Muscle layer of duodenum (tissue), 2 donors: ENCODE results near the gene LMX1B.
"Not testable (repeated sequence)": the region's sequence is repeated elsewhere in the genome, so short reads cannot be mapped to it uniquely, and the experiment has no call there.

Experiments
- H3K27ac ChIP-seq: one replicate; pipeline ENCODE4 v1.7.0; 2013; ENCODE audit warnings: mild to moderate bottlenecking, low read length
- H3K27me3 ChIP-seq: one replicate; pipeline ENCODE4 v1.7.0; 2013; ENCODE audit warnings: low read depth, mild to moderate bottlenecking, control low read depth, low read length
- H3K36me3 ChIP-seq, 2 donors: one replicate each; pipeline ENCODE4 v1.7.0; 2013; ENCODE audit warnings: low read length in 2 of 2, control low read depth in 1 of 2, mild to moderate bottlenecking in 1 of 2; ENCODE audit not compliant: insufficient read depth in 2 of 2, control insufficient read depth in 1 of 2
- H3K4me1 ChIP-seq, 2 donors: one replicate each; pipeline ENCODE4 v1.7.0; 2013; ENCODE audit warnings: low read length in 2 of 2, mild to moderate bottlenecking in 2 of 2, control low read depth in 1 of 2, moderate library complexity in 1 of 2; ENCODE audit not compliant: insufficient read depth in 2 of 2, control insufficient read depth in 1 of 2
- H3K4me3 ChIP-seq, 2 donors: one replicate each; pipeline ENCODE4 v1.7.0; 2013; ENCODE audit warnings: low read length in 2 of 2, low read depth in 1 of 2, mild to moderate bottlenecking in 1 of 2
- H3K9me3 ChIP-seq, 2 donors: one replicate each; pipeline ENCODE4 v1.7.0; 2013; ENCODE audit warnings: low read length in 2 of 2, control low read depth in 1 of 2, mild to moderate bottlenecking in 1 of 2; ENCODE audit not compliant: control insufficient read depth in 1 of 2
- donor health status: healthy.

The LMX1B gene

DNA sequence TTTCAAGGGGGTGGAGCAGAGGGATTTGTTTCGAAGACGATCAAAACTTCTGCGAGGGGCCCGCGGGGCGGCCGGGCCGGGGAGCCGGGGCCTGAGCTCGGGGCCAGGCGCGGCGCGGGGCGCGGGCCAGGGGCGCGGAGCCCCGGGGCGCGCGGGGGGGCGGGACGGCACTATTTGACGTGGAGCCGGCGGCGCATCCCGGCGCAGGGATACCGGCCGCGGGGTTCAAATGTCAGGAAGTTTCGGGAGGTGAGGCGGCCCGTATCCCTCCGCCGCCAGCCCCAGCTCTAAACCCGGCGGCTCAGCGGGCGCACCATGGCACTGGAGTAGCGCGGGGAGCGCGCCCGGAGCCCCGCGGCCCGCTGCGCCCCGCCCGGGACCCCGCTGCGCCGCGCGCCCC is at the start of gene LMX1B:
Gene LMX1B, plus strand, starts transcription at position 278 of the 400 bp plus-strand sequence. CDS start 522 bp downstream, outside the sequence.
- Histone ChIP-seq H3K9me3 (no peaks in the 10 kb centered on the region), H3K4me1 (peaks cover 6 to 55% of the 10 kb centered on the region in 2 donors), H3K4me3 (peak within 1 kb of the TSS in 1 of 2 donors; percentile 62), H3K27me3 (peaks cover 67% of the 10 kb centered on the region), H3K27ac (no peak within 1 kb of the TSS), H3K36me3 (no peaks in the 10 kb centered on the region)

DNA sequence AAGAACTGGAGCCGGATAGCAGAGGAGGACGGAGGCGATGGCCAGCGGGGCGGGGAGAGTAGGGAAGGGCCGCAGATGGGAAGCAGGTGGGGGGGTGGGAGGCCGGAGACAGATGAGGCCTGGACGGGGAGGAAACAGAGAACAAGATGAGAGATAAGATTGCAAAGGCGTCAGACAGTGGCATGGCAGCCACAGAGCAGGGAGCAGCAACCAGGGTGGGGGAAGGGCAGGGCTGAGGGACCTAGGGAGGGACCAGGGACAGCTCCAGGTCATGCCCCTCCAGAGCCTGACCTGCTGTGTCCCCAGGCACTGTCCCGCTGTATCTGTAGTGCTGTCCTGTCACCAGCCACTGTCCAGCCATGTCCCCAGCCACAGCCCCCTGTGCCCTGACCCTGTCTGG is 49.6 kb upstream of the LMX1B start:
- H3K27ac ChIP-seq: no peak overlapping the region
- no peaks in the 10 kb centered on the region for H3K9me3 ChIP-seq
- H3K36me3 ChIP-seq: no peaks in the 10 kb centered on the region
- H3K4me3 ChIP-seq: no peak overlapping the region
- no peaks in the 10 kb centered on the region for H3K27me3 ChIP-seq
- no peaks in the 10 kb centered on the region for H3K4me1 ChIP-seq

GRCh38 chr9:126564716-126565115 is 49.0 kb upstream of the LMX1B start:
- Histone ChIP-seq H3K36me3 (no peaks in the 10 kb centered on the region), H3K4me1 (no peaks in the 10 kb centered on the region), H3K27ac (no peak overlapping the region), H3K9me3 (no peaks in the 10 kb centered on the region), H3K27me3 (no peaks in the 10 kb centered on the region), H3K4me3 (no peak overlapping the region)

- no peaks in the 10 kb centered on the region for H3K27me3 ChIP-seq
- H3K9me3 ChIP-seq: no peaks in the 10 kb centered on the region
- H3K36me3 ChIP-seq: no peaks in the 10 kb centered on the region
- no peak overlapping the region for H3K27ac ChIP-seq
- no peaks in the 10 kb centered on the region for H3K4me1 ChIP-seq
- H3K4me3 ChIP-seq: no peak overlapping the region
Observed at GRCh38 chr9:126565336-126566128, 48.2 kb upstream of the LMX1B start.

DNA sequence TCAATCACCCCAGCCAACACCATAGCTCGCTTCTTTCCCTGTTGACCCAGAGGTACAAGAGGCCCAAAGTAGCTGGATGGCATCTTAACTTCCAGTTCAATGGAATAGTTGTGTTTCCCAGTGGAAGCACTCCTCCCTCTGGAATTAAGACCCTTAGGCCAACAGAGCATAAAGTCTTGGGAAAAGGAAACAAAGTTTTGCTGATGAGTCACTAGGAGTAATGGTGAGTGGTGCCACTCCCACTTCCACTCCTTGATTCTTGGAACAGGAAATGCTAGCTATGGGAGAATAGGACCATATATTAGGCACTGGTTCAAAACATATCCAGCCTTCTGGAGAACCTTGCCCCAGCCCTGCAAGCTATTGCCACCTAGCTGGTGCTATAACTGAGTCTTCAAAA is 44.7 kb upstream of the LMX1B start:
- no peaks in the 10 kb centered on the region for H3K27me3 ChIP-seq
- no peaks in the 10 kb centered on the region for H3K36me3 ChIP-seq
- no peak overlapping the region for H3K4me3 ChIP-seq
- no peak overlapping the region for H3K27ac ChIP-seq
- no peaks in the 10 kb centered on the region for H3K4me1 ChIP-seq
- no peaks in the 10 kb centered on the region for H3K9me3 ChIP-seq

DNA sequence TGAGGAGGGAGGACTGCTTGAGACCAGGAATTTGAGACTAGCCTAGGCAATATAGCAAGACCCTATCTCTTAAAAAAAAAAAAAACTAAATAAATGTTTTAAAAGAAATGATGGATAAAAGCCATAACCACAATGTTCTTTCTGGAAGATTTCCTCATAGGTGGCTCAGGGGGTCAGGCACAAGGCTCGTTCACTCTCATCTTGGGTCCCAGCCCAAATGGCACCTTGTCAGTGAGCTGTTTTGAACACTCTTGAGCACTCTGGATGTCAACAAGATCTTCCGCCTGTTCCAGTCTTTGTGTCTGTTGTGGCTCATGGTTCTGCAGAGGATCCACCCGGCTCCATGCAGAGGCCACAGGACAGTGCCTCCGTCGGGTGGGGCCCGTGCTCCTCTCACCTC is 35.7 kb upstream of the LMX1B start:
- H3K27me3 ChIP-seq: no peaks in the 10 kb centered on the region
- no peaks in the 10 kb centered on the region for H3K9me3 ChIP-seq
- no peak overlapping the region for H3K4me3 ChIP-seq
- no peaks in the 10 kb centered on the region for H3K36me3 ChIP-seq
- H3K4me1 ChIP-seq: no peaks in the 10 kb centered on the region
- H3K27ac ChIP-seq: no peak overlapping the region

GRCh38 chr9:126580319-126580718 is 33.4 kb upstream of the LMX1B start:
- not testable (repeated sequence) for H3K9me3 ChIP-seq, H3K4me1 ChIP-seq, H3K36me3 ChIP-seq, H3K27ac ChIP-seq, H3K27me3 ChIP-seq, H3K4me3 ChIP-seq

DNA sequence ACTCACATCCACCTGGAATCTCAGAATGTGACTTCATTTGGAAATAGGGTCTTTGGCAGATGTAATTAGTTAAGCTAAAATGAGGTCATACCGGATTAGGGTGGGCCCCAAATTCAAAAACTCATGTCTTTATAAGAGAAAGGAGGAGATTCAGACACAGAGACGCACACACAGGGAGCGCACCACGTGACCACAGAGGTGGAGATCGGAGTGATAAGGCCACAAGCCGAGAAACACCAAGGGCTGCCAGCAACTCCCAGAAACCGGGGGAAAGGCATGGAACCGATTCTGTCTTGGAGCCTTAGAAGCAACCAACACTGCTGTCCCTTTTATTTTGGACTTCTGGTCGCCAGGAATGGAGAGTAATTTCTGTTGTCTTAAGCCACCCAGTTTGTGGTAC is 31.8 kb upstream of the LMX1B start:
- Histone ChIP-seq H3K4me3 (no peak overlapping the region), H3K27me3 (no peaks in the 10 kb centered on the region), H3K36me3 (no peaks in the 10 kb centered on the region), H3K9me3 (no peaks in the 10 kb centered on the region), H3K4me1 (peaks cover 0 to 2% of the 10 kb centered on the region in 2 donors), H3K27ac (no peak overlapping the region)

GRCh38 chr9:126582427-126582826 is 31.3 kb upstream of the LMX1B start:
- no peaks in the 10 kb centered on the region for H3K27me3 ChIP-seq
- H3K27ac ChIP-seq: no peak overlapping the region
- H3K9me3 ChIP-seq: no peaks in the 10 kb centered on the region
- H3K36me3 ChIP-seq: no peaks in the 10 kb centered on the region
- H3K4me1 ChIP-seq: peaks cover 0 to 7% of the 10 kb centered on the region in 2 donors
- no peak overlapping the region for H3K4me3 ChIP-seq

DNA sequence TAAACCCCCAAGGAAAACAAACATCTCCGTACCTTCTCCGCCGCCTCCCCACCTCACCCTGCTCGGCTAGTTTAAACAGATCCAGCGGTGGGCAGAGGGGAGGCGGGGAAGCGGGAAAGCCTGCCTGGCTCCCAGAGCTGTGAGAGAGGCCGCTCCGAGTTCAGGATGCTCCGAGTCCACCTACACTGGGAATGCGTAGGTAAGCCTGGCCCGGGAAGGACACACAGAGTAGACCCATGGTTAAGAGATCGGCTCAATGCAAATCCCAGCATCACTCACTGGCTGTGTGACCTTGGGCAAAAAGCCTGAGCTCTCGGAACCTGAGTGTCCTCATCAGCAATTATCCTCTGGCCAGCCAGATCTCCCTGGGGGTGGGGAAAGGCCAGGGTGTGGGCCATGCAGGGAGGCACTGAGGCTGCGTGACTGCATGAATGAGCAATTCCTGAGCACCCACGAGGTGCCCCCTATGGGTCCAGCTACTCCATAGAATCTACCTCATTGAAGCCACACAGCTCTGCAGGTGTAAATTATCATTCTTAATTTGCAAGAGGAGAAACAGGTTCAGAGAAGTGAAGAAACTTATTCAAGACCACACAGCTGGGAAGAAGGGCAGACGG is 30.5 kb upstream of the LMX1B start:
- no peak overlapping the region for H3K4me3 ChIP-seq
- H3K9me3 ChIP-seq: no peaks in the 10 kb centered on the region
- no peak overlapping the region for H3K27ac ChIP-seq
- H3K36me3 ChIP-seq: no peaks in the 10 kb centered on the region
- no peaks in the 10 kb centered on the region for H3K27me3 ChIP-seq
- peaks cover 4 to 16% of the 10 kb centered on the region in 2 donors for H3K4me1 ChIP-seq

- peaks cover 5 to 16% of the 10 kb centered on the region in 2 donors for H3K4me1 ChIP-seq
- no peak overlapping the region for H3K27ac ChIP-seq
- no peak overlapping the region for H3K4me3 ChIP-seq
- H3K9me3 ChIP-seq: no peaks in the 10 kb centered on the region
- no peaks in the 10 kb centered on the region for H3K27me3 ChIP-seq
- H3K36me3 ChIP-seq: no peaks in the 10 kb centered on the region
Observed at GRCh38 chr9:126584611-126585010, 29.1 kb upstream of the LMX1B start.
